NT2/D1 (cell line): ENCODE results near the gene SLC25A41.
A peak's percentile ranks its signal among the peaks of the same experiment; 100 is the strongest.

Experiments used
- DNase-seq: peaks from one replicate; pipeline ENCODE4 v3.0.0-alpha.2; 2011; ENCODE audit warnings: low read depth, low spot score
- H3K27me3 ChIP-seq: 2 replicates; pipeline ENCODE4 v1.6.0; 2011; ENCODE audit warnings: mild to moderate bottlenecking; ENCODE audit not compliant: insufficient read length, insufficient read depth
- H3K36me3 ChIP-seq: 2 replicates; pipeline ENCODE4 v1.6.1; 2011; ENCODE audit warnings: mild to moderate bottlenecking, low read length, mixed read lengths; ENCODE audit not compliant: insufficient read depth, insufficient read length
- H3K4me1 ChIP-seq: 2 replicates; pipeline ENCODE4 v1.5.1; 2011; ENCODE audit not compliant: insufficient read depth, insufficient read length
- H3K4me3 ChIP-seq: 2 replicates; pipeline ENCODE4 v1.5.1; 2011; ENCODE audit warnings: low read depth; ENCODE audit not compliant: insufficient read length
- H3K9ac ChIP-seq: 2 replicates; pipeline ENCODE4 v1.6.0; 2011; ENCODE audit warnings: low read depth; ENCODE audit not compliant: insufficient read length
- H3K9me3 ChIP-seq: 2 replicates; pipeline ENCODE4 v1.5.1; 2011; ENCODE audit warnings: mild to moderate bottlenecking, low read length; ENCODE audit not compliant: insufficient read depth
- SUZ12 ChIP-seq: IDR thresholded peaks from 2 replicates; pipeline ENCODE4 v1.6.1; 2011; ENCODE audit not compliant: insufficient read length, insufficient read depth; ENCODE audit errors: extremely low read depth
- YY1 ChIP-seq: IDR thresholded peaks from 2 replicates; pipeline ENCODE4 v1.6.1; 2011; ENCODE audit not compliant: insufficient read length, insufficient read depth
- ZNF274 ChIP-seq: IDR thresholded peaks from 2 replicates; pipeline ENCODE4 v1.6.1; 2011; ENCODE audit warnings: mild to moderate bottlenecking, low read depth, low read length

The SLC25A41 gene

DNA sequence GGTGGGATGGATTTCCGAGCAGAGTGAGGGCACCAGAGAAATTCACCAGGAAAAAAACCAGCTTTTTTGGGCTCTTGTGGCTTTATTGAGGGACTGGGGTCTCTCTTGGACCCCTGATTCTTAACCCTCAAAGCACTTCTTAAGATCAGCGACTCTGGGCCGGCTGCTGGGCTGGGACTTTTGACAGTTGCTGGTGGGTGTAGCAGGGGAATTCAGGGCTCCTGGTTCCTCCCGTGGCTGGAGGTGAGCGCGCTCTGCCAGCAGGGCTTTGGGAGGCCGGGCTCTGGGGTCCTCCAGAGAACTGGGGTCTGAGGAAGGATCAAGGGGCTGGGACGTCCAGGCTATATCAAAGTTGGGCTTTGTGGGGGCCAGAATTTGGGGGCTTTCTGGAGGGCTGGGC, 33.8 kb upstream of the SLC25A41 start:
- H3K4me3 ChIP-seq = no peak overlapping the region
- H3K9me3 ChIP-seq = no peaks in the 10 kb centered on the region
- no peak for TF ChIP-seq SUZ12
- no peak overlapping the region for H3K9ac ChIP-seq
- peaks cover 32% of the 10 kb centered on the region for H3K27me3 ChIP-seq
- no peak for DNase-seq
- no peaks in the 10 kb centered on the region for H3K36me3 ChIP-seq
- H3K4me1 ChIP-seq = peaks cover 11% of the 10 kb centered on the region

GRCh38 chr19:6466526-6467248, 33.1 kb upstream of the SLC25A41 start:
- Histone ChIP-seq H3K4me1 (peaks cover 11% of the 10 kb centered on the region), H3K4me3 (no peak overlapping the region), H3K9me3 (no peaks in the 10 kb centered on the region), H3K27me3 (peaks cover 39% of the 10 kb centered on the region), H3K36me3 (no peaks in the 10 kb centered on the region), H3K9ac (peak overlapping the region; percentile 4)
- TF ChIP-seq SUZ12 = no peak
- TF ChIP-seq ZNF274 = no peak
- TF ChIP-seq YY1 = no peak
- DNase-seq = no peak

DNA sequence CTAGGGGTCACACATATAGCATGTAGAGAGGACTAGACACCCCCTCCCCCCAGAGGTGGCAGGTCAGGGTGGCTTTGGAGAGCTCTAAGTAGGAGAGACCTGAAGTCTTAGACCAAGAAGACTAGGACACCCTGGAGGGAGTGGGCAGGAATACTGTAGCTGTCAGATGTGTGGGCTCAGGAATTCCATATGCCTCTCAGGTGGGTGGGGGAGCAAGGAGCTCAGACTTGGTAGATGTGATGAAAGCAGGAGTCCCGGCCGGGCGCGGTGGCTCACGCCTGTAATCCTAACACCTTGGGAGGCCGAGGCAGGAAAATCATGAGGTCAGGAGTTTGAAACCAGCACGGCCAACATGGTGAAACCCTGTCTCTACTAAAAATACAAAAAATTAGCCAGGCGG, 32.1 kb upstream of the SLC25A41 start:
- TF ChIP-seq ZNF274 (no peak), SUZ12 (no peak), YY1 (no peak)
- Histone ChIP-seq H3K27me3 (peaks cover 42% of the 10 kb centered on the region), H3K9ac (no peak overlapping the region), H3K36me3 (no peaks in the 10 kb centered on the region), H3K4me3 (no peak overlapping the region), H3K9me3 (no peaks in the 10 kb centered on the region), H3K4me1 (peaks cover 9% of the 10 kb centered on the region)
- no peak for DNase-seq

- Histone ChIP-seq H3K4me3 (no peak overlapping the region), H3K4me1 (peaks cover 9% of the 10 kb centered on the region), H3K36me3 (no peaks in the 10 kb centered on the region), H3K9ac (no peak overlapping the region), H3K27me3 (peaks cover 42% of the 10 kb centered on the region), H3K9me3 (no peaks in the 10 kb centered on the region)
- TF ChIP-seq YY1 (no peak), ZNF274 (no peak), SUZ12 (no peak)
- no peak for DNase-seq
Measured at GRCh38 chr19:6465006-6465405, 31.4 kb upstream of the SLC25A41 start.

DNA sequence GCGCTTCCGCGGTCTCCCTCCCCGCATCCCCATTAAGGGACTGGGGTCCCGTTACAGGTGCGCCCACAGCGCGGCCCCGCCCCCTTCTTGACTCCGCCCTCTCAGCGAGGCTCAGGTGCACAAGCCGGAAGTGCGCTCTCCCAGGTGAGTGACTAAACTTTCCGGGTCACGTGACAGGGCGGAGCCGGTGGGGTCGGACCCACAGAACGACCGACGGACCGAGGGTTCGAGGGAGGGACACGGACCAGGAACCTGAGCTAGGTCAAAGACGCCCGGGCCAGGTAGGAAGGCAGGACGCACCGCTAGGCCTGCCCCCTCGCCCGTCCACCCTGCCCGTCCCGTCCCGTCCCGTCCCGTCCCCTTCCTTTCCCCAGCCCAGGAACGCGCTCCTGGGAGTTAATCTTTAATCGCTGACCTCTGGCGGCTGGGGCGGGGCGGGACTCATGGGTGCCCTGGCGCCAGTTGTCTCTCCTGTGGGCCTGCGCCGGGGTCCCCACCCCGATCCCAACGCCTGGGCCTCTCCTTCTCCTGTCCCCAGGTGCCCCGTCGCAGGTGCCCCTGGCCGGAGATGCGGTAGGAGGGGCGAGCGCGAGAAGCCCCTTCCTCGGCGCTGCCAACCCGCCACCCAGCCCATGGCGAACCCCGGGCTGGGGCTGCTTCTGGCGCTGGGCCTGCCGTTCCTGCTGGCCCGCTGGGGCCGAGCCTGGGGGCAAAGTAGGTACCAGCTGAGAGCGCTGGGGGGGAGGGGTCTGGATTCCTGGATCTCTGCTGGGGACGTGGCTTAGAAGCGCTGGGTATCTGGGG, 30.7 kb upstream of the SLC25A41 start, which contains the start of gene CRB3:
Gene CRB3, plus strand, starts transcription at position 202 of the 804 bp plus-strand sequence. Its CDS starts 431 bp downstream, at position 633.
- TF ChIP-seq SUZ12 (no peak), ZNF274 (no peak), YY1 (no peak)
- Histone ChIP-seq H3K27me3 (peaks cover 42% of the 10 kb centered on the region), H3K36me3 (no peaks in the 10 kb centered on the region), H3K4me1 (peaks cover 9% of the 10 kb centered on the region), H3K4me3 (peak within 1 kb of the TSS; percentile 70), H3K9ac (peak within 1 kb of the TSS; percentile 66), H3K9me3 (no peaks in the 10 kb centered on the region)
- no peak for DNase-seq

GRCh38 chr19:6460099-6460884, 26.7 kb upstream of the SLC25A41 start:
- Histone ChIP-seq H3K4me3 (peak overlapping the region; percentile 54), H3K4me1 (peaks cover 9% of the 10 kb centered on the region), H3K36me3 (peaks cover 16% of the 10 kb centered on the region), H3K9me3 (0 out of 2 replicates have a peak, but pooled peaks cover 2% of the 10 kb centered on the region), H3K27me3 (peaks cover 40% of the 10 kb centered on the region), H3K9ac (peak overlapping the region; percentile 66)
- TF ChIP-seq ZNF274 = no peak
- TF ChIP-seq YY1 = no peak
- TF ChIP-seq SUZ12 = no peak
- DNase-seq = peak; percentile 97

- peaks cover 10% of the 10 kb centered on the region for H3K9me3 ChIP-seq
- H3K4me1 ChIP-seq = peaks cover 8% of the 10 kb centered on the region
- TF ChIP-seq SUZ12 (no peak), ZNF274 (no peak), YY1 (no peak)
- peak within 1 kb of the TSS; percentile 54 for H3K4me3 ChIP-seq
- peak within 1 kb of the TSS; percentile 66 for H3K9ac ChIP-seq
- DNase-seq = peak; percentile 63
- peaks cover 32% of the 10 kb centered on the region for H3K27me3 ChIP-seq
- H3K36me3 ChIP-seq = peaks cover 24% of the 10 kb centered on the region
Measured at GRCh38 chr19:6459262-6460098, 25.9 kb upstream of the SLC25A41 start, which contains the start of gene SLC25A23. TSS of gene SLC25A23 (minus strand) at chr19:6459792. CDS start at chr19:6459628, 164 bp downstream.
